GM18868 (cell line): ENCODE results near the gene TRPM3.

Experiments
- ATAC-seq: cut with Tn5 transposase; IDR thresholded peaks from one replicate; pipeline ENCODE4 v1.9.1; 2021; ENCODE audit warnings: mild to moderate bottlenecking, moderate library complexity; ENCODE audit not compliant: unreplicated experiment

Gene TRPM3

GRCh38 chr9:70535546-70536323 lies 585.7 kb downstream of the TRPM3 start:
- no peak for ATAC-seq

GRCh38 chr9:70534471-70534870 lies 587.0 kb downstream of the TRPM3 start:
- ATAC-seq: no peak

- ATAC-seq: no peak
Observed at GRCh38 chr9:70534061-70534460, 587.4 kb downstream of the TRPM3 start.

GRCh38 chr9:70533492-70533891 lies 587.9 kb downstream of the TRPM3 start:
- ATAC-seq: no peak

GRCh38 chr9:70532716-70533115 lies 588.7 kb downstream of the TRPM3 start:
- ATAC-seq: no peak

- ATAC-seq: no peak
Observed at GRCh38 chr9:70531311-70531710, 590.1 kb downstream of the TRPM3 start.

GRCh38 chr9:70530716-70531115 lies 590.7 kb downstream of the TRPM3 start:
- no peak for ATAC-seq

- no peak for ATAC-seq
Observed at GRCh38 chr9:70529833-70530232, 591.6 kb downstream of the TRPM3 start.

- ATAC-seq: no peak
Observed at GRCh38 chr9:70529377-70529776, 592.0 kb downstream of the TRPM3 start.

GRCh38 chr9:70526902-70527301 lies 594.5 kb downstream of the TRPM3 start:
- ATAC-seq: no peak

- ATAC-seq: no peak
Observed at GRCh38 chr9:70525519-70525918, 595.9 kb downstream of the TRPM3 start.

- ATAC-seq: peak; percentile 76
Observed at GRCh38 chr9:70519912-70520724, 601.3 kb downstream of the TRPM3 start.

- ATAC-seq: no peak
Observed at GRCh38 chr9:70517926-70518610, 603.4 kb downstream of the TRPM3 start.

GRCh38 chr9:70514273-70514672 lies 607.1 kb downstream of the TRPM3 start:
- no peak for ATAC-seq

GRCh38 chr9:70511858-70512257 lies 609.6 kb downstream of the TRPM3 start:
- ATAC-seq: no peak

GRCh38 chr9:70510157-70510770 lies 611.2 kb downstream of the TRPM3 start:
- peak; percentile 62 for ATAC-seq

- no peak for ATAC-seq
Observed at GRCh38 chr9:70506159-70506558, 615.3 kb downstream of the TRPM3 start.

- no peak for ATAC-seq
Observed at GRCh38 chr9:70504834-70505233, 616.6 kb downstream of the TRPM3 start.

- ATAC-seq: no peak
Observed at GRCh38 chr9:70502690-70503089, 618.7 kb downstream of the TRPM3 start.

- no peak for ATAC-seq
Observed at GRCh38 chr9:70500793-70501192, 620.6 kb downstream of the TRPM3 start.

- no peak for ATAC-seq
Observed at GRCh38 chr9:70499621-70500020, 621.8 kb downstream of the TRPM3 start.
